H9 (cell line): ENCODE results near the gene CD300LG. TPM values are rescaled to one million over a fixed set of nuclear protein-coding genes. Genes with fewer than 3 reads are reported as not detected.
A peak's percentile ranks its signal among the peaks of the same experiment; 100 is the strongest.
"Not testable (repeated sequence)": the region's sequence is repeated elsewhere in the genome, so short reads cannot be mapped to it uniquely, and the experiment has no call there.

ENCODE experiments used
- DNase-seq: peaks from one replicate; pipeline ENCODE4 v3.0.0-alpha.2; 2017
- H2AFZ ChIP-seq: one replicate; pipeline ENCODE4 v1.6.1; 2013; ENCODE audit warnings: mild to moderate bottlenecking, low read length, control low read depth, moderate library complexity
- H2AK5ac ChIP-seq: 2 replicates; pipeline ENCODE4 v1.6.1; 2013; ENCODE audit warnings: low read length, control low read depth, mixed read lengths; ENCODE audit not compliant: insufficient read length
- H2BK120ac ChIP-seq: one replicate; pipeline ENCODE4 v1.6.1; 2013; ENCODE audit warnings: low read depth, mild to moderate bottlenecking, low read length, control low read depth, inconsistent platforms; ENCODE audit not compliant: poor library complexity, severe bottlenecking
- H2BK12ac ChIP-seq: 2 replicates; pipeline ENCODE4 v1.6.1; 2013; ENCODE audit warnings: low read length, control low read depth, mixed read lengths, low read depth; ENCODE audit not compliant: insufficient read length
- H2BK15ac ChIP-seq: 2 replicates; pipeline ENCODE4 v1.6.1; 2013; ENCODE audit warnings: low read depth, low read length, control low read depth
- H2BK20ac ChIP-seq: one replicate; pipeline ENCODE4 v1.6.1; 2013; ENCODE audit warnings: low read depth, mild to moderate bottlenecking, low read length, control low read depth, inconsistent platforms; ENCODE audit not compliant: poor library complexity, severe bottlenecking
- H2BK5ac ChIP-seq: 2 replicates; pipeline ENCODE4 v1.6.1; 2013; ENCODE audit warnings: low read length, control low read depth, mixed read lengths; ENCODE audit not compliant: insufficient read length
- H3K14ac ChIP-seq: 2 replicates; pipeline ENCODE4 v1.6.1; 2013; ENCODE audit warnings: low read length, control low read depth; ENCODE audit not compliant: insufficient read depth
- H3K18ac ChIP-seq: 2 replicates; pipeline ENCODE4 v1.6.1; 2013; ENCODE audit warnings: low read depth, mild to moderate bottlenecking, mixed read lengths, low read length, control low read depth; ENCODE audit not compliant: insufficient read length
- H3K23ac ChIP-seq: 2 replicates; pipeline ENCODE4 v1.6.1; 2013; ENCODE audit warnings: low read length, control low read depth, mixed read lengths, low read depth; ENCODE audit not compliant: insufficient read length
- H3K23me2 ChIP-seq: 2 replicates; pipeline ENCODE4 v1.6.1; 2013; ENCODE audit warnings: low read depth, mild to moderate bottlenecking, mixed read lengths, low read length, control low read depth; ENCODE audit not compliant: insufficient read length, poor library complexity, severe bottlenecking
- H3K27ac ChIP-seq: 2 replicates; pipeline ENCODE4 v1.5.1; 2013; ENCODE audit warnings: low read length, control low read depth, mixed read lengths, low read depth; ENCODE audit not compliant: insufficient read length
- H3K27me3 ChIP-seq: 2 replicates; pipeline ENCODE4 v1.6.1; 2013; ENCODE audit warnings: low read length, control low read depth, inconsistent platforms; ENCODE audit not compliant: insufficient read depth
- H3K4ac ChIP-seq: 2 replicates; pipeline ENCODE4 v1.6.1; 2013; ENCODE audit warnings: low read depth, mild to moderate bottlenecking, control low read depth, inconsistent platforms, low read length, moderate library complexity
- H3K4me1 ChIP-seq: 2 replicates; pipeline ENCODE4 v1.6.1; 2013; ENCODE audit warnings: low read length, control low read depth, inconsistent platforms; ENCODE audit not compliant: insufficient read depth
- H3K4me2 ChIP-seq: 2 replicates; pipeline ENCODE4 v1.6.1; 2013; ENCODE audit warnings: low read length, control low read depth, mixed read lengths; ENCODE audit not compliant: insufficient read length, insufficient read depth
- H3K56ac ChIP-seq: 2 replicates; pipeline ENCODE4 v1.6.1; 2013; ENCODE audit warnings: low read depth, mild to moderate bottlenecking, mixed read lengths, low read length, control low read depth; ENCODE audit not compliant: insufficient read length
- H3K79me1 ChIP-seq: 2 replicates; pipeline ENCODE4 v1.6.1; 2013; ENCODE audit warnings: low read depth, mild to moderate bottlenecking, moderate library complexity, low read length, control low read depth, inconsistent platforms; ENCODE audit not compliant: insufficient read depth, poor library complexity, severe bottlenecking
- H3K79me2 ChIP-seq: 2 replicates; pipeline ENCODE4 v1.6.1; 2013; ENCODE audit warnings: low read length, control low read depth, inconsistent platforms; ENCODE audit not compliant: insufficient read depth
- H3K9ac ChIP-seq: 2 replicates; pipeline ENCODE4 v1.6.1; 2013; ENCODE audit warnings: low read length, control low read depth, mixed read lengths; ENCODE audit not compliant: insufficient read length; ENCODE audit errors: extremely low read depth
- H3K9me3 ChIP-seq: one replicate; pipeline ENCODE4 v1.6.1; 2013; ENCODE audit warnings: low read depth, low read length, inconsistent platforms; ENCODE audit not compliant: control insufficient read depth
- H3T11ph ChIP-seq: one replicate; pipeline ENCODE4 v1.6.1; 2013; ENCODE audit warnings: mild to moderate bottlenecking, low read length, control low read depth, inconsistent platforms
- H4K20me1 ChIP-seq: one replicate; pipeline ENCODE4 v1.6.1; 2013; ENCODE audit not compliant: control insufficient read depth, insufficient read length, insufficient read depth
- H4K5ac ChIP-seq: 2 replicates; pipeline ENCODE4 v1.6.1; 2013; ENCODE audit warnings: low read depth, mild to moderate bottlenecking, mixed read lengths, low read length, control low read depth; ENCODE audit not compliant: insufficient read length
- H4K8ac ChIP-seq: replicated peaks from 2 replicates; pipeline ENCODE4 v1.6.1; 2013; ENCODE audit warnings: low read length, control low read depth, mixed read lengths, low read depth; ENCODE audit not compliant: insufficient read length
- H4K91ac ChIP-seq: 2 replicates; pipeline ENCODE4 v1.6.1; 2013; ENCODE audit warnings: low read depth, mild to moderate bottlenecking, moderate library complexity, mixed read lengths, low read length, control low read depth; ENCODE audit not compliant: insufficient read length
- H3K27ac Mint-ChIP-seq, 3 experiments: 2 replicates in 2 of 3; 3 replicates in 1 of 3; pipeline ENCODE4 v1.8.0; 2020 to 2021; ENCODE audit warnings: mixed read lengths in 3 of 3, mild to moderate bottlenecking in 1 of 3, moderate library complexity in 1 of 3
- H3K27me3 Mint-ChIP-seq: 2 replicates; pipeline ENCODE4 v1.8.0; 2021; ENCODE audit warnings: low read depth, mild to moderate bottlenecking, moderate library complexity, mixed read lengths
- H3K36me3 Mint-ChIP-seq, 3 experiments: 2 replicates in 2 of 3; 3 replicates in 1 of 3; pipeline ENCODE4 v1.8.0; 2020 to 2021; ENCODE audit warnings: low read depth in 3 of 3, mixed read lengths in 3 of 3; ENCODE audit not compliant: insufficient read depth in 1 of 3
- H3K4me1 Mint-ChIP-seq, 2 experiments: 2 replicates each; pipeline ENCODE4 v1.8.0; 2020; ENCODE audit warnings: mixed read lengths in 2 of 2
- H3K4me3 Mint-ChIP-seq, 2 experiments: 2 replicates in 1 of 2; 3 replicates in 1 of 2; pipeline ENCODE4 v1.8.0; 2020 to 2021; ENCODE audit warnings: mild to moderate bottlenecking in 2 of 2, mixed read lengths in 2 of 2, moderate library complexity in 1 of 2
- H3K9me3 Mint-ChIP-seq, 2 experiments: 2 replicates in 1 of 2; 3 replicates in 1 of 2; pipeline ENCODE4 v1.8.0; 2020; ENCODE audit warnings: mild to moderate bottlenecking in 2 of 2, mixed read lengths in 2 of 2, moderate library complexity in 1 of 2
- WGBS: extraction: QIAGEN DNeasy Blood & Tissue Kit; methylation state at CpG from one replicate; pipeline ENCODE4 v1.1.7; 2013; ENCODE audit warnings: missing lambda C conversion rate, low lambda C conversion rate, mixed read lengths; ENCODE audit not compliant: insufficient read length; ENCODE audit errors: extremely low coverage; 5-methylcytosine and 5-hydroxymethylcytosine counted together
- total RNA-seq: library from RNA; stranded (reverse); gene quantifications from 2 replicates; pipeline ENCODE4 v1.2.1, GENCODE V29; 2021
- TF ChIP-seq, protein P1 (sequence below): fragments of 200-600 bp; sonication (generic); conservative IDR thresholded peaks from 3 replicates; pipeline ENCODE4 v1.8.0; 2021; ENCODE audit warnings: antibody characterized with exemption, mild to moderate bottlenecking

CD300LG gene
- total RNA-seq, 1 experiment from 2014 or later, result not detected

DNA sequence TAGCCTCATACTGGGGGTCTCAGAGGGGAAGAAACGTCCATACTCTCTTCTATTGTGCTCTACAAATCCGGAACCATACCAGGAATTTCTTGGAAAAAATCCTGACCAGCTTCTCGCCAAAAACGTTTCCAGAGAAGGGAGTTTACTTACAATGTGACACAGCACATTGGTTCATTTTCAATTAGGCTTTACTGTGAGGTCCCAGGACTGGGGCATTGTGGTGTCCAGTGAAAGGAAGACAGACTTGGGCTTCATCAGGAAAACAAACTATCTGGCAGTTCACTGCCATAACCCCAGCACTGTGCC, 45.6 kb downstream of the CD300LG start:
- Histone ChIP-seq H3K4me2 (peak overlapping the region; percentile 38), H3K23me2 (no peaks in the 10 kb centered on the region), H2AK5ac (no peak overlapping the region), H3K4me1 (peaks cover 13% of the 10 kb centered on the region), H2BK12ac (no peak overlapping the region), H2AFZ (no peak overlapping the region), H3K79me2 (no peaks in the 10 kb centered on the region), H4K91ac (no peak overlapping the region), H2BK20ac (no peak overlapping the region), H3K18ac (no peak overlapping the region), H2BK120ac (no peak overlapping the region), H3K56ac (no peak overlapping the region), H3K14ac (no peak overlapping the region; the same call in 1 of the 2 replicates), H3K27ac (peak overlapping the region; percentile 69), H3K79me1 (no peaks in the 10 kb centered on the region), H3K4ac (no peak overlapping the region), H2BK15ac (no peak overlapping the region), H4K20me1 (peaks cover 4% of the 10 kb centered on the region), H3K9me3 (no peaks in the 10 kb centered on the region), H3K23ac (no peak overlapping the region), H3K27me3 (no peaks in the 10 kb centered on the region), H4K8ac (no peak overlapping the region), H4K5ac (no peak overlapping the region), H3K9ac (no peak overlapping the region), H3T11ph (no peak overlapping the region), H2BK5ac (no peak overlapping the region)
- H3K4me1 Mint-ChIP-seq, result peaks cover 25 to 36% of the 10 kb centered on the region in 2 experiments
- peaks cover 8 to 28% (median 19%) of the 10 kb centered on the region in 3 experiments; a peak in 6 of 7 replicates for H3K36me3 Mint-ChIP-seq
- no peaks in the 10 kb centered on the region for H3K9me3 Mint-ChIP-seq
- peaks cover 2% of the 10 kb centered on the region; the same call in 1 of the 2 replicates for H3K27me3 Mint-ChIP-seq
- H3K4me3 Mint-ChIP-seq, result peak overlapping the region; percentile 26 to 53
- WGBS, result no CpG with 5 or more reads among the region's 4 CpGs
- DNase-seq, result no peak
- H3K27ac Mint-ChIP-seq, result peak overlapping the region; percentile 5 to 96 (median 23); a peak in 5 of 7 replicates
- TF ChIP-seq, protein P1, sequence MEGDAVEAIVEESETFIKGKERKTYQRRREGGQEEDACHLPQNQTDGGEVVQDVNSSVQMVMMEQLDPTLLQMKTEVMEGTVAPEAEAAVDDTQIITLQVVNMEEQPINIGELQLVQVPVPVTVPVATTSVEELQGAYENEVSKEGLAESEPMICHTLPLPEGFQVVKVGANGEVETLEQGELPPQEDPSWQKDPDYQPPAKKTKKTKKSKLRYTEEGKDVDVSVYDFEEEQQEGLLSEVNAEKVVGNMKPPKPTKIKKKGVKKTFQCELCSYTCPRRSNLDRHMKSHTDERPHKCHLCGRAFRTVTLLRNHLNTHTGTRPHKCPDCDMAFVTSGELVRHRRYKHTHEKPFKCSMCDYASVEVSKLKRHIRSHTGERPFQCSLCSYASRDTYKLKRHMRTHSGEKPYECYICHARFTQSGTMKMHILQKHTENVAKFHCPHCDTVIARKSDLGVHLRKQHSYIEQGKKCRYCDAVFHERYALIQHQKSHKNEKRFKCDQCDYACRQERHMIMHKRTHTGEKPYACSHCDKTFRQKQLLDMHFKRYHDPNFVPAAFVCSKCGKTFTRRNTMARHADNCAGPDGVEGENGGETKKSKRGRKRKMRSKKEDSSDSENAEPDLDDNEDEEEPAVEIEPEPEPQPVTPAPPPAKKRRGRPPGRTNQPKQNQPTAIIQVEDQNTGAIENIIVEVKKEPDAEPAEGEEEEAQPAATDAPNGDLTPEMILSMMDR, result no peak

DNA sequence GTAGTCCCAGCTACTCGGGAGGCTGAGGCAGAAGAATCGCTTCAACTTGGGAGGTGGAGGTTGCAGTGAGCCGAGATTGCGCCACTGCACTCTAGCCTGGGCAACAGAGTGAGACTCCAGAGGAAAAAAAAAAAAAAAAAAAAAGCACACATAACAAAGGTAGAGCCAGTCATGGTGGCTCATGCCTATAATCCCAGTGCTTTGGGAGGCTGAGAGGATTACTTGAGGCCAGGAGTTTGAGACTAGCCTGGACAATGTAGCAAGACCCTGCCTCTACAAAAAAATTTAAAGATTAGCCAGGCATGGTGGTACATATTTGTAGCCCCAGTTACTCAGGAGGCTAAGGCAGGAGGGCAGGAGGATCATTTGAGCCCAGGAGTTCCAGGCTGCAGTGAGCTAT, 47.5 kb downstream of the CD300LG start:
- H3K23ac ChIP-seq, H4K20me1 ChIP-seq, H3K4me3 Mint-ChIP-seq, H3K56ac ChIP-seq, H2BK15ac ChIP-seq, H3K9me3 ChIP-seq, H3T11ph ChIP-seq, H3K9me3 Mint-ChIP-seq, H2AFZ ChIP-seq, H3K27ac ChIP-seq, DNase-seq, H3K79me1 ChIP-seq, H2BK5ac ChIP-seq, H3K27ac Mint-ChIP-seq, H4K91ac ChIP-seq, H4K5ac ChIP-seq, H3K18ac ChIP-seq, H2BK12ac ChIP-seq, H4K8ac ChIP-seq, H3K4me2 ChIP-seq, H3K14ac ChIP-seq, H2AK5ac ChIP-seq, H3K27me3 Mint-ChIP-seq, H3K27me3 ChIP-seq, H3K9ac ChIP-seq, H2BK20ac ChIP-seq, H3K79me2 ChIP-seq, H3K23me2 ChIP-seq, H3K4ac ChIP-seq, H2BK120ac ChIP-seq: not testable (repeated sequence)
- no CpG with 5 or more reads among the region's 4 CpGs for WGBS
- Mint-ChIP-seq H3K4me1 (peaks cover 36 to 42% of the 10 kb centered on the region in 2 experiments), H3K36me3 (peaks cover 12 to 27% (median 23%) of the 10 kb centered on the region in 3 experiments; a peak in 6 of 7 replicates)
- peaks cover 13% of the 10 kb centered on the region for H3K4me1 ChIP-seq
